Measurements from ENCODE around the gene INTS6L.
"Not testable (repeated sequence)": the region's sequence is repeated elsewhere in the genome, so short reads cannot be mapped to it uniquely, and the experiment has no call there.

DNA sequence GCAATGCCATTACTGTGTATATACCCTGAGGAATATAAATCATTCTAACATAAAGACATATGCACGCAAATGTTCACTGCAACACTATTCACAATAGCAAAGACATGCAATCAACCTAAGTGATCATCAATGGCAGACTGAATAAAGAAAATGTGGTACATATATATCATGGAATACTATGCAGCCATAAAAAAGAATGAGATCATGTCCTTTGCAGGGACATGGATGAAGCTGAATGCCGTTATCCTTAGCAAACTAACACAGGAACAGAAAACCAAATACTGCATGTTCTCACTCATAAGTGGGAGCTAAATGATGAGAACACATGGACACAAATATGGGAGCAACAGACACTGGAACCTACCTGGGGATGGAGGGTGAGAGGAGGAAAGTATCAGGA lies 73.6 kb downstream of the INTS6L start:
- TF ChIP-seq CTCF (IDR thresholded peaks at IDR 0.05); ZFX (IDR thresholded peaks at IDR 0.05; ENCODE audit: borderline replicate concordance): not testable (repeated sequence)

All from 22Rv1 (cell line).